AG20443 (cell line): ENCODE measurements around the gene TRAK1.
A peak's percentile ranks its signal among the peaks of the same experiment; 100 is the strongest.

Experiments
- DNase-seq: peaks from one replicate; pipeline ENCODE4 v3.0.0; 2012; ENCODE audit warnings: low spot score, mixed read lengths

The TRAK1 gene

GRCh38 chr3:42177801-42178150 lies 86.6 kb downstream of the TRAK1 start:
- no peak for DNase-seq

GRCh38 chr3:42179110-42179725 lies 88.1 kb downstream of the TRAK1 start:
- DNase-seq = peak; percentile 89

DNA sequence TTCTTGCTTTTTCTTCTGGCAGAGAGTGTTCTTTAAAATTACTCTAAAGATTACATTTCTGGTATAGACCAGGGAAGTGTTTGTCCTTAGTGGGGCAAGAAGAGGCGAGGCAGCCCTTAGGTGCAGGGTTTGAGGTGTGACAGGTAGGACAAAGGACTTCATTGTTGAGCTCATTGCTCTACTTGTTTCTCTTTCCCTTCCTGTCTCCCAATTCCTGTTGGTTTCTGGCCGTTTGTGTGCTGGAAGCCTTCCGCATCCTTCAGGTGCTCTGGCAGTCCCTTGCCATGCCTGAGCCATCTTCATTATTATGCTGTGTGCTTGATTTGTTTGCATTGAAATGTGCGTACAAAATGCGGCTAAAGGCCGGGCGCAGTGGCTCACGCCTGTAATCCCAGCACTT lies 89.7 kb downstream of the TRAK1 start:
- DNase-seq = no peak

DNA sequence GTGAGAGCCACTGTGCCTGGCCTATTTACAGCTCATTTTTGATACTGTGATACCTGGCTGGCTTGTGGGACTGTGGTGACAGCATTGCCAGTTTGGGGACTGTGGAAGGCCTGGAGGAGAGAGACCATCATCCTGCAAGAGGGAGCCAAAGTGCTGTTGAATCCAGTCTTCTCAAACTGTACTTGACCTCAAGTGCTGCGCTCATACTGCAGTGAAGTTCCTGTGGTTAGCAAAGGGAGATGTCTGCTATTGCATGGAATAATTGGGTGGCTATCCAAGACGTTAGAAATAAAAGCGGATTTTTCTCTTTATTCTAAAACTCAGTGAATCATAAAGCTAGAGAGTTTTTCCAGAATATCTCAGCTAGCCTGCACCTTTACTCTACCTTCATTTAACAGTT lies 91.4 kb downstream of the TRAK1 start:
- DNase-seq = no peak

DNA sequence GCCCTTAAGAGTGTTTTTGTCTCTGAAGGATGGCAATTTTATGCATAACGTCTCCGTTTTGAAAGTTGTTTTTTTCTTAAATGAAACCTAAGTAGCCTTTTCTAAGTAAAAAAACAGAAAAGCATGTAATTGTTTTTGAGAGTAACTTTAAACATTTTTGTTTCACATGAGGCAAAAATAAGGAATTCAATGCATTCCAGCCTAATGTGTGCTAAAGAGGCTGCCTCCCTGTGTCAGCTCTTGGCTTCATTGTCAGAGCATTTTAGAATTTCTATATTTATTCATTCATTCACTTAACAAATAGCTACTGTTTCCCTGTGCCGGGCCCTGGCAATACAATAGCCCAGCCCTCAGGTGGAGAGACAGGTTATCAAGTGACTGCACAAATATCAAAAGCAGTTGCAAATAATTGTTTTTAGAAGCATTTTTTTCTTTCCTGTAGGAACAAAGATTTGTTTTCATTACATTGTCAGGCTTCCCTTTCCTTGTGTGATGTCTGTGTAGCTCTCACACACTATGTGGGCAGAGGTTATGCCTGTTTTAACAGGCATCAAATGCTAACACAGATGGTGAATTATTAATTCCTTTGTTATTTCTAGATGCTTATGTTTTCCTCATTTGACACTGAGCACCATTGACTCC lies 93.0 kb downstream of the TRAK1 start:
- peak; percentile 63 for DNase-seq

- DNase-seq = peak; percentile 45
Observed at GRCh38 chr3:42184651-42185443, 93.7 kb downstream of the TRAK1 start.

DNA sequence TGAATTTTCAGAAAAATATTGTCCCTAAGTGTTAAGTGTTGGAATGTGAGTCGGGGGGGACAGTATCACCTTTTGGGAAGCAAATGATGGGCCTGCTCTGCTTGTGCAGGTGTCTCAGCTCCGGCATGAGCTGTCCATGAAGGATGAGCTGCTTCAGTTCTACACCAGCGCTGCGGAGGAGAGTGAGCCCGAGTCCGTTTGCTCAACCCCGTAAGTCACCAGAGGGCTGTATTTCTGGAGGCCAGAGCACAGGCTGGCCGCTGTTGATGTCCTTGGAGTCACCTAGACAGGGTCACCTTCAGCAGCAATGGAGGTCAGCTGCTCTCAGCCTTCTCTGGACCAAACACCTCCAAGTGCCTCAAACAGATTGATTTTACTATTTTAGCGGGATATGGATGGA lies 96.8 kb downstream of the TRAK1 start:
- DNase-seq = no peak

DNA sequence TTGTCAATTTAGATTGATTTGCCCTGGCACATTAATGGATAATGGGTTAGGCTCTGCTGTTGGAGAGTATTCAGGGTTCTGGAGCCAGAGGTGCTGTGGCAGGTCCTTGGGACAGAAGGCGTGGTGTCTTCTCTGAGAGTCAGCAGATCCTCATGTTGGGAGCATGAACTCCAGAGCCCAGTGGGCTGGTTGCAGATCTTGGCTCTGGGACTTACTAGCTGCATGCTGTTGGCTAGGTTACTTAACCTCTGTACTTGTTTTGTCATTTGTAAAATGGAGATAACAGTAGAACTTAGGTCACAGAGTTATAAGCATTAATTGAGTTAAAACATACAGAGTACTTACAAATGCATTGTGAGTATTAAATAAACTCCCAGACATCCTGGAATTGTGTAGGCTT lies 97.2 kb downstream of the TRAK1 start:
- DNase-seq = no peak

DNA sequence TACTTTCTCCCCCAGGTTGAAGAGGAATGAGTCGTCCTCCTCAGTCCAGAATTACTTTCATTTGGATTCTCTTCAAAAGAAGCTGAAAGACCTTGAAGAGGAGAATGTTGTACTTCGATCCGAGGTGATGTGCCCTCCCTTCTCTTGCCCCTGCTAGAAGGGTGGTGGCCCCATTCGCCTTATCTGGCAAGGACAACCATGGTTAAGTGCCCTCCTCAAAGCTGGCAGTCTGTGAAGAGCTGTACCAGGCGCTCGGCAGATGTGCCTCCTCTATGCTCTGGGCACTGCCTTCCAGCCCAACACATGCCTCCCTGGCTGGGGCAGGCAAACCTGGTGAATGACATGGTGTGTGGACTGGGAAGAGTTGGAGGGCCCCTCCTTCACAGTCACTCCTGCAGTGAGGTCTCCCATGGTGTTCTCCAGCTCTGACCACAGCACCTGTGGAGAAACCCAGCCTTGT lies 97.9 kb downstream of the TRAK1 start:
- no peak for DNase-seq

- no peak for DNase-seq
Observed at GRCh38 chr3:42189736-42190135, 98.6 kb downstream of the TRAK1 start.

- DNase-seq = peak; percentile 66
Observed at GRCh38 chr3:42190701-42191442, 99.7 kb downstream of the TRAK1 start.

DNA sequence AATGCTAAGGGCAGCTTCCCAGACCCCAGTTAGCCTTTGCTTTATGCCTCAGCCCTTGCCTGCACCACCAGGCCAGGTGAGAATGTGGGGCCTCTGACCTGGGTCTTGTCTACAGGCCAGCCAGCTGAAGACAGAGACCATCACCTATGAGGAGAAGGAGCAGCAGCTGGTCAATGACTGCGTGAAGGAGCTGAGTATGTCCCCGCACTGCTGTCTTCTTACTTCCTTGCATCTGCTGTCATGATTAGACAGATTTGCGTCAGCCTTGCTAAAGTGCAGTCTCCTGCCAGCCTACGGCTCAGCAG lies 100.2 kb downstream of the TRAK1 start:
- no peak for DNase-seq

- no peak for DNase-seq
Observed at GRCh38 chr3:42192334-42193200, 101.4 kb downstream of the TRAK1 start.

DNA sequence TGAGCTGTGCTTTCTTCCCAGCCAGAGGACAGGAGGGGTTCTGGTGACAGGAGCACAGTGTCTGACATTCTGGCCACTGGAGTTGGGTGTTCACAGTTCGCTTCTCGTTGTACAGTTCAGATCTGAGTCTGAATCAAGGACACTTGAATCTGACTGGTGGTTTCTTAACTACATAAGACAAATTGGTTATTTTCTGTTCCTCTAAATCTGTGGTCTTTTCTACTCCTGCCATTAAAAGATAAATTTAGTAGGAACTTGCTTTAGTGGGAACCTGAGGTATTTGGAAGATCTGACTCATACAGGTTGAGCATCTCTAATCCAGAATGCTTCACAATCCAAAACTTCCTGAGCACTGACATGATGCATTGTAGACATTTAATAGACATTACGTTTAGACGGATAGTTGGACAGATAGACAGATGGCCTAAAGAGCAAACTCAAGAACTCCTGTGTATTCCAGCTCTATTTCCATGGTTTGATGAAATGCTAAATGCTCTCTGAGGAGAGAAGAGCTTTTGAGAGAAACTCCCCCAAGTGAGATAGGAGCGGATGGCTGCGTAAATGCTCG lies 103.9 kb downstream of the TRAK1 start:
- DNase-seq = no peak

GRCh38 chr3:42195879-42196330 lies 104.7 kb downstream of the TRAK1 start:
- DNase-seq = no peak

DNA sequence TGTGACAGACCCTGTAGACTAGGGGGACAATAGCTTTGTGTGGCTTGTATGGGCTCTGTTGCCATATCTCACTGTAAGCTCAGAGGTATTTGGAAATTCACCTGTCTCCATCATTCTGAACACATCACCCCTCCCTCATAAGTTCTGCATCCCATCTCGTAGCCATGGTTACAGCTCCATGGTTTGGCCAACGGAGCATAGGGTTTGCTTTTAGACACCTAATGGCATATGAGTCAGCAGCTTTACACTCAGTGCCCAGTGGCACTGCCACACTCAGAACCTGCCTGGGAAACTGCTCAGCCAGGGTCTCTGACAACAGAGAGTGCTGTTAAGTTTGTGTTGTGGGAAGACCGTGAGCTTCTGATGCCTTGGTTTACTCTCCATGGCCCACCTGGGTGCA lies 107.6 kb downstream of the TRAK1 start:
- no peak for DNase-seq

DNA sequence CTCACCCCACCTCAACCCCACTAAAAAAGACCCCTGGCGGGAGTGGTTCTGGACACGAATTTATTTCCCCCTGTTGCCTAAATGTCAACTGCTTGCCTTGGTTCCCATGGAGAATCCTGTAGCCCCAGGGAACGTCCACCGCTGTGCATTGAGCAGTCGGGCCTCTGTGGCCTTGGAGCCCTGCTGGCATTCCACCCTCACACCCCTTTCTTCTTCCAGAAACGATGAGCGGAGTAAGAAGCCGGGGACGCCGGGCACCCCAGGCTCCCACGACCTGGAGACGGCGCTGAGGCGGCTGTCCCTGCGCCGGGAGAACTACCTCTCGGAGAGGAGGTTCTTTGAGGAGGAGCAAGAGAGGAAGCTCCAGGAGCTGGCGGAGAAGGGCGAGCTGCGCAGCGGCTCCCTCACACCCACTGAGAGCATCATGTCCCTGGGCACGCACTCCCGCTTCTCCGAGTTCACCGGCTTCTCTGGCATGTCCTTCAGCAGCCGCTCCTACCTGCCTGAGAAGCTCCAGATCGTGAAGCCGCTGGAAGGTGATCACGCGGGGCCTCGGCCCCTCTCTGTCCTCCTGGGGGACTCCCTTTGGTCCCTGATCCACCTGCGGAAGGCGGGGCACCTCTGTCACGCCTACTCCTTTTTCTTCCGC lies 111.2 kb downstream of the TRAK1 start:
- no peak for DNase-seq

DNA sequence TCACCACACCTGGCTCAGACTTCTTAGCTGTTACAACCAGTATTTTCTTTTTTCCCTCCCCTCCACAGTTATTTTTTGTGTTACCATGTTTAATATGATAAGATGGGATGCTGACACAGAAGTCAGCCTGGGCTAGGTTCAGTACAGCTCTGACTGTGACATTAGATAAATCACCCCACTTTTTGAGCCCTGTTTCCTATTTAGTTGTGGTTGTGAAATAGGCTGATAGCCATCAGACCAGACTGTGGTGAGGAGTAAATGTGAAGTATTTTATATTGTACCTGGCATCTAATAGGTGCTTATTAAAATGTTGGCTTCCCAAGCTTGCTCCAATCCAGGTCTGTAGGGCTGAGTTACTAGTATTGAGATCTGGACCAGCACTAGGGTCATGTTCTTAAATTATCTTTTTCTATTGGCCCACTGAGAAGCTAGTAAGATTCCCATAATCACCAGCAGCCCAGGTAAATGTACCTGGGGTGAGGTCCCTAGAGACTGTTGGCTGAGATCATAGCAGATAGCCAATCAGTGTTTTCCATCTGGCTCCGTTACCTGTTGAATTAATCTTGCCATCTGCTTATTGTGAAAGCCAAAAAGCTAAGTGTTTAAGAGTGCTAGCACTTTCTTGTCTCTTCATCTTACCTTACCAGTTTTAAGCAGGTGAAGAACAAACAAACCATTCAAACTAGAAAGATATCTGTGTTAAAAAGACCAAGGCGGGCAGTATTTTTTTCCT lies 113.9 kb downstream of the TRAK1 start:
- no peak for DNase-seq

- no peak for DNase-seq
Observed at GRCh38 chr3:42205800-42206514, 114.8 kb downstream of the TRAK1 start.
